Measurements from ENCODE around the gene LKAAEAR1. TPM values are rescaled to one million over a fixed set of nuclear protein-coding genes. Genes with fewer than 3 reads are reported as not detected.
"Not testable (repeated sequence)": the region's sequence is repeated elsewhere in the genome, so short reads cannot be mapped to it uniquely, and the experiment has no call there.

The LKAAEAR1 gene
- total RNA-seq, 1 donor from 2014 or later = 2.9 TPM

- FAIRE-seq = no peak
- no peak for DNase-seq (ENCODE audit: low spot score in 2 of 2)
Measured at GRCh38 chr20:64099880-64100565, 15.8 kb upstream of the LKAAEAR1 start.

GRCh38 chr20:64099086-64099786 is 15.0 kb upstream of the LKAAEAR1 start:
- FAIRE-seq (no peak), DNase-seq (ENCODE audit: low spot score in 2 of 2) (peak in 1 of 2 donors; percentile 46)

- no peak for FAIRE-seq
Measured at GRCh38 chr20:64098471-64099013, 14.3 kb upstream of the LKAAEAR1 start.

GRCh38 chr20:64096535-64096934 is 12.3 kb upstream of the LKAAEAR1 start:
- no peak for FAIRE-seq

More at GRCh38 chr20:64098471-64099013, 14.3 kb upstream of the LKAAEAR1 start:
- no peak for DNase-seq (ENCODE audit: low spot score in 2 of 2)

GRCh38 chr20:64095927-64096326 is 11.7 kb upstream of the LKAAEAR1 start:
- no peak for FAIRE-seq
- no peak for DNase-seq (ENCODE audit: low spot score in 2 of 2)

More at GRCh38 chr20:64096535-64096934, 12.3 kb upstream of the LKAAEAR1 start:
- DNase-seq (ENCODE audit: low spot score in 2 of 2) = no peak

- FAIRE-seq = no peak
- no peak for DNase-seq (ENCODE audit: low spot score in 2 of 2)
Measured at GRCh38 chr20:64095455-64095854, 11.3 kb upstream of the LKAAEAR1 start.

- DNase-seq (ENCODE audit: low spot score in 2 of 2) = no peak
Measured at GRCh38 chr20:64093013-64093503, 8.9 kb upstream of the LKAAEAR1 start.

GRCh38 chr20:64092258-64093012 is 8.2 kb upstream of the LKAAEAR1 start:
- no peak for DNase-seq (ENCODE audit: low spot score in 2 of 2)
- FAIRE-seq = no peak

More at GRCh38 chr20:64093013-64093503, 8.9 kb upstream of the LKAAEAR1 start:
- no peak for FAIRE-seq

GRCh38 chr20:64091770-64092169 is 7.6 kb upstream of the LKAAEAR1 start:
- FAIRE-seq (no peak), DNase-seq (ENCODE audit: low spot score in 2 of 2) (no peak)

- FAIRE-seq = no peak
- no peak for DNase-seq (ENCODE audit: low spot score in 2 of 2)
Measured at GRCh38 chr20:64091340-64091739, 7.1 kb upstream of the LKAAEAR1 start.

GRCh38 chr20:64090165-64090564 is 6.0 kb upstream of the LKAAEAR1 start:
- FAIRE-seq = no peak
- peak in 1 of 2 donors; percentile 61 for DNase-seq (ENCODE audit: low spot score in 2 of 2)

- DNase-seq (ENCODE audit: low spot score in 2 of 2); FAIRE-seq: not testable (repeated sequence)
Measured at GRCh38 chr20:64088586-64088985, 4.4 kb upstream of the LKAAEAR1 start.

GRCh38 chr20:64087226-64087825 is 3.1 kb upstream of the LKAAEAR1 start:
- DNase-seq (ENCODE audit: low spot score in 2 of 2); FAIRE-seq: not testable (repeated sequence)

GRCh38 chr20:64086801-64087200 is 2.6 kb upstream of the LKAAEAR1 start:
- FAIRE-seq = no peak
- no peak for DNase-seq (ENCODE audit: low spot score in 2 of 2)

- FAIRE-seq = no peak
- no peak for DNase-seq (ENCODE audit: low spot score in 2 of 2)
Measured at GRCh38 chr20:64084685-64085152, 521 bp upstream of the LKAAEAR1 start.

- peak; percentile 80 to 84 for DNase-seq (ENCODE audit: low spot score in 2 of 2)
- no peak for FAIRE-seq
Measured at GRCh38 chr20:64083378-64083803, 807 bp downstream of the LKAAEAR1 start.

GRCh38 chr20:64082820-64083377 is 1.3 kb downstream of the LKAAEAR1 start:
- no peak for FAIRE-seq

GRCh38 chr20:64082126-64082731 is 2.0 kb downstream of the LKAAEAR1 start:
- FAIRE-seq (no peak), DNase-seq (ENCODE audit: low spot score in 2 of 2) (no peak)

More at GRCh38 chr20:64082820-64083377, 1.3 kb downstream of the LKAAEAR1 start:
- DNase-seq (ENCODE audit: low spot score in 2 of 2) = no peak

GRCh38 chr20:64081624-64081964 is 2.6 kb downstream of the LKAAEAR1 start:
- no peak for DNase-seq (ENCODE audit: low spot score in 2 of 2)
- FAIRE-seq = no peak

All from frontal cortex (tissue), 4 donors.